HL-60 (cell line): Measurements from ENCODE around the gene RELN.

Source experiments
- GABPA ChIP-seq: IDR thresholded peaks from 2 replicates; pipeline ENCODE4 v1.6.1; 2012; ENCODE audit warnings: low read depth
- POLR2AphosphoS5 ChIP-seq: IDR thresholded peaks from 2 replicates; pipeline ENCODE4 v1.6.1; 2012; ENCODE audit warnings: low read depth
- REST ChIP-seq: IDR thresholded peaks from 2 replicates; pipeline ENCODE4 v1.6.1; 2012; ENCODE audit warnings: low read depth; ENCODE audit not compliant: insufficient replicate concordance
- TF ChIP-seq, protein P1 (sequence below): IDR thresholded peaks from one replicate; pipeline ENCODE4 v1.5.1; 2011; ENCODE audit warnings: low read length, control low read depth, inconsistent platforms; ENCODE audit not compliant: insufficient read depth

DNA sequence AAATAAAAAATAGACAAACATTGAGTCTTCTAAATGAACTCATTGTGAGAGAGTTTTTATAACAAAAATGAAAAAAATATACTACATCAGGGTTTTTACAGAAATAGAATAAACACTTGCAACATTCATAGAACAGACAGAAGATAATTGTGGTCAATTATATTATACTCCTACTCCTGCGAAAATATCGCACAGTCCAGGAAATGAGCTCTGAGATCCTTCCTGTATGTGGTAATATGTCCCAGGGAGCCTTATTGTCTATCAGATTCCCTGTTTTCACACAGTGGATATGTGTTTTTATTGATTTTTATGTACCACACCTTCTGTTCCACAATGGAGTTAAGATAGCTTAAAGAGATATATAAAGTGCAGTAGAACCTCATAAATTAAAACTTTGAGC lies 27.5 kb upstream of the RELN start:
- no peak for TF ChIP-seq POLR2AphosphoS5
- TF ChIP-seq, protein P1, sequence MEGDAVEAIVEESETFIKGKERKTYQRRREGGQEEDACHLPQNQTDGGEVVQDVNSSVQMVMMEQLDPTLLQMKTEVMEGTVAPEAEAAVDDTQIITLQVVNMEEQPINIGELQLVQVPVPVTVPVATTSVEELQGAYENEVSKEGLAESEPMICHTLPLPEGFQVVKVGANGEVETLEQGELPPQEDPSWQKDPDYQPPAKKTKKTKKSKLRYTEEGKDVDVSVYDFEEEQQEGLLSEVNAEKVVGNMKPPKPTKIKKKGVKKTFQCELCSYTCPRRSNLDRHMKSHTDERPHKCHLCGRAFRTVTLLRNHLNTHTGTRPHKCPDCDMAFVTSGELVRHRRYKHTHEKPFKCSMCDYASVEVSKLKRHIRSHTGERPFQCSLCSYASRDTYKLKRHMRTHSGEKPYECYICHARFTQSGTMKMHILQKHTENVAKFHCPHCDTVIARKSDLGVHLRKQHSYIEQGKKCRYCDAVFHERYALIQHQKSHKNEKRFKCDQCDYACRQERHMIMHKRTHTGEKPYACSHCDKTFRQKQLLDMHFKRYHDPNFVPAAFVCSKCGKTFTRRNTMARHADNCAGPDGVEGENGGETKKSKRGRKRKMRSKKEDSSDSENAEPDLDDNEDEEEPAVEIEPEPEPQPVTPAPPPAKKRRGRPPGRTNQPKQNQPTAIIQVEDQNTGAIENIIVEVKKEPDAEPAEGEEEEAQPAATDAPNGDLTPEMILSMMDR: no peak
- no peak for TF ChIP-seq REST
- TF ChIP-seq GABPA: no peak
